ENCODE data around the gene CAD.

- no peak for TF ChIP-seq EZH2 (IDR thresholded peaks at IDR 0.05; ENCODE audit: insufficient read depth, poor library complexity, severe bottlenecking)
- no peak for TF ChIP-seq EZH2phosphoT487 (IDR thresholded peaks at IDR 0.05; ENCODE audit: insufficient read depth, low read depth)
These were observed 1.4 kb downstream of the CAD start for GRCh38 chr2:27218614-27219013.

Measured in GM23248 (cell line).